K562 (cell line): ENCODE results near the gene NR0B2. TPM values are rescaled to one million over a fixed set of nuclear protein-coding genes. Genes with fewer than 3 reads are reported as not detected.

ENCODE experiments used
- HDAC6 ChIP-seq: IDR thresholded peaks from 2 replicates; pipeline ENCODE4 v1.6.1; 2012; ENCODE audit warnings: low read depth, mild to moderate bottlenecking, control low read depth, inconsistent platforms, low read length, moderate library complexity
- MEIS2 ChIP-seq: fragments of 450-650 bp; IDR thresholded peaks from 2 replicates; pipeline ENCODE4 v1.6.1; 2014; ENCODE audit warnings: mild to moderate bottlenecking; ENCODE audit not compliant: partially characterized antibody
- NCOA4 ChIP-seq: fragments of 450-650 bp; IDR thresholded peaks from 2 replicates; pipeline ENCODE4 v1.6.1; 2018; ENCODE audit warnings: mild to moderate bottlenecking; ENCODE audit not compliant: partially characterized antibody
- ZKSCAN8 ChIP-seq: fragments of 200-800 bp; sonication (Bioruptor generic); IDR thresholded peaks from 2 replicates; pipeline ENCODE4 v1.6.1; 2016; ENCODE audit warnings: missing genetic modification characterization, missing compliant biosample characterization
- polyA plus RNA-seq, 8 experiments: library from polyadenylated mRNA; depleted of rRNA in 4 of 8; stranded (reverse) in 5 of 8; unstranded in 3 of 8; fragments of >200 nt; fragmentation: Nextera tagmentation in 2 of 8; fragmentation: Illumina TruSeq in 1 of 8; extraction: Ambion mirVana in 2 of 8; extraction: Trizol in 1 of 8; gene quantifications; 2 replicates each; pipeline versions ENCODE4 v1.2.1 to v1.2.3, GENCODE V29; 2011 to 2014; ENCODE audit warnings: inconsistent platforms in 1 of 8, missing spikeins in 1 of 8
- total RNA-seq, 7 experiments: library from RNA; depleted of rRNA in 6 of 7; stranded (reverse); fragments of >200 nt in 6 of 7; fragmentation: Illumina TruSeq in 2 of 7; extraction: Trizol in 2 of 7; gene quantifications; 2 replicates each; pipeline versions ENCODE4 v1.2.1 to v1.2.3, GENCODE V29; 2011 to 2021; ENCODE audit warnings: low replicate concordance in 1 of 7
- TF ChIP-seq, protein P1 (sequence below): conservative IDR thresholded peaks from 2 replicates; pipeline ENCODE4 v1.6.1; 2011; ENCODE audit warnings: low read depth, mild to moderate bottlenecking, low read length; ENCODE audit not compliant: control insufficient read depth
- TF ChIP-seq, protein P2 (sequence below): fragments of 200-800 bp; sonication (Bioruptor generic); IDR thresholded peaks from 2 replicates; pipeline ENCODE4 v1.6.1; 2017; ENCODE audit warnings: missing genetic modification characterization, missing compliant biosample characterization
- TF ChIP-seq, protein P3 (sequence below), 2 experiments: IDR thresholded peaks in 1 of 2; conservative IDR thresholded peaks in 1 of 2; 2 replicates each; pipeline ENCODE4 v1.6.1; 2016; ENCODE audit warnings: low read depth in 2 of 2, mild to moderate bottlenecking in 1 of 2, missing compliant biosample characterization in 1 of 2, missing genetic modification characterization in 1 of 2, moderate library complexity in 1 of 2
- TF ChIP-seq, protein P4 (sequence below): sonication (generic); formaldehyde crosslinking; IDR thresholded peaks from 2 replicates; pipeline ENCODE4 v1.8.1; 2023; ENCODE audit warnings: mild to moderate bottlenecking, missing genetic modification reagents
- TF ChIP-seq, protein P5 (sequence below): fragments of 450-650 bp; IDR thresholded peaks from 2 replicates; pipeline ENCODE4 v1.7.1; 2018; ENCODE audit warnings: mild to moderate bottlenecking, low read depth; ENCODE audit not compliant: partially characterized antibody
- TF ChIP-seq, protein P6 (sequence below): fragments of 200-400 bp; formaldehyde crosslinking; IDR thresholded peaks from 2 replicates; pipeline ENCODE4 v1.6.1; 2017; ENCODE audit warnings: mild to moderate bottlenecking, low read depth, low read length, moderate library complexity
- TF ChIP-seq, protein P7 (sequence below): fragments of 450-650 bp; IDR thresholded peaks from 2 replicates; pipeline ENCODE4 v1.6.1; 2016

Gene NR0B2
- total and polyA plus RNA-seq, 9 of the 15 experiments (the other 6 are each of a cell fraction or from before 2014, with no cell fraction given) = not detected

DNA sequence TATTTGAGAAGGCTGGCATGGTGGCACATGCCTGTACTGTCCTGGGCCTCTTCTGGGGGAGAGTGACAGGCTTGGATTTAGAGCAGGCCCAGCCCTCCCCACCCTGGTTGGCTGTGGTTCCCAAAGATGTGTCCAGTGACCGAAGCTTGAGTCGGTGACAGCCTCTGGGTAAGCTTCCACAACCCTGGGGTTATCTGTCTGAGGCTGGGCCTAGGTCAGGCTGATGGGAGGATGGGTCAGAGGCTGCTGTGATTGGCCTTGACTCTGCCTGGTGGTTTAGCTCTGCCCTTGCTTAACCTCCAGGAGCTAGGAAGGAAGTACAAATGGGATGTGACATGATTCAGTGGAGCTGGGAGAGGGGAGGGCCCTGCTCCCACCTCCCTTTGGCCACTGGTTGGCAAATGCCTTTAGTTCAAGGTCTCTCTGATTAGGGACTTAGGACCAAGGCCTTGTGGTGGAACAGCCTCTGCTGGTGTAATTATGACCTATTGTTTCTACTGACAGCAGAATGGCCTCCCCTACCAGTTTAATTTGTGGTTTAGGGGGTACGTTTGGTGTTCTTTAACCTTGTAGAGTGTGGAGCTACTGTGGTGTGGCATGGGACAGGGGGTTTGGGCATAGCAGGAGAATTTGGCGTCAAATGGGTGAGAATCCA is 24.4 kb upstream of the NR0B2 start (continued):
- TF ChIP-seq, protein P1, sequence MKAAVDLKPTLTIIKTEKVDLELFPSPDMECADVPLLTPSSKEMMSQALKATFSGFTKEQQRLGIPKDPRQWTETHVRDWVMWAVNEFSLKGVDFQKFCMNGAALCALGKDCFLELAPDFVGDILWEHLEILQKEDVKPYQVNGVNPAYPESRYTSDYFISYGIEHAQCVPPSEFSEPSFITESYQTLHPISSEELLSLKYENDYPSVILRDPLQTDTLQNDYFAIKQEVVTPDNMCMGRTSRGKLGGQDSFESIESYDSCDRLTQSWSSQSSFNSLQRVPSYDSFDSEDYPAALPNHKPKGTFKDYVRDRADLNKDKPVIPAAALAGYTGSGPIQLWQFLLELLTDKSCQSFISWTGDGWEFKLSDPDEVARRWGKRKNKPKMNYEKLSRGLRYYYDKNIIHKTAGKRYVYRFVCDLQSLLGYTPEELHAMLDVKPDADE = 0 out of 2 replicates have a peak, but pooled peaks have one; percentile 17
- TF ChIP-seq, protein P2, sequence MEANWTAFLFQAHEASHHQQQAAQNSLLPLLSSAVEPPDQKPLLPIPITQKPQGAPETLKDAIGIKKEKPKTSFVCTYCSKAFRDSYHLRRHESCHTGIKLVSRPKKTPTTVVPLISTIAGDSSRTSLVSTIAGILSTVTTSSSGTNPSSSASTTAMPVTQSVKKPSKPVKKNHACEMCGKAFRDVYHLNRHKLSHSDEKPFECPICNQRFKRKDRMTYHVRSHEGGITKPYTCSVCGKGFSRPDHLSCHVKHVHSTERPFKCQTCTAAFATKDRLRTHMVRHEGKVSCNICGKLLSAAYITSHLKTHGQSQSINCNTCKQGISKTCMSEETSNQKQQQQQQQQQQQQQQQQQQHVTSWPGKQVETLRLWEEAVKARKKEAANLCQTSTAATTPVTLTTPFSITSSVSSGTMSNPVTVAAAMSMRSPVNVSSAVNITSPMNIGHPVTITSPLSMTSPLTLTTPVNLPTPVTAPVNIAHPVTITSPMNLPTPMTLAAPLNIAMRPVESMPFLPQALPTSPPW (CRISPR knock-in tag) = peak; percentile 39
- TF ChIP-seq NCOA4 (no peak), MEIS2 (peak; percentile 10), ZKSCAN8 (no peak), HDAC6 (no peak)
- TF ChIP-seq, protein P3, sequence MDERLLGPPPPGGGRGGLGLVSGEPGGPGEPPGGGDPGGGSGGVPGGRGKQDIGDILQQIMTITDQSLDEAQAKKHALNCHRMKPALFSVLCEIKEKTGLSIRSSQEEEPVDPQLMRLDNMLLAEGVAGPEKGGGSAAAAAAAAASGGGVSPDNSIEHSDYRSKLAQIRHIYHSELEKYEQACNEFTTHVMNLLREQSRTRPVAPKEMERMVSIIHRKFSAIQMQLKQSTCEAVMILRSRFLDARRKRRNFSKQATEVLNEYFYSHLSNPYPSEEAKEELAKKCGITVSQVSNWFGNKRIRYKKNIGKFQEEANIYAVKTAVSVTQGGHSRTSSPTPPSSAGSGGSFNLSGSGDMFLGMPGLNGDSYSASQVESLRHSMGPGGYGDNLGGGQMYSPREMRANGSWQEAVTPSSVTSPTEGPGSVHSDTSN (CRISPR knock-in tag; IDR thresholded peaks at IDR 0.05; ENCODE audit: low read depth) = no peak
- TF ChIP-seq, protein P3 (tag; conservative IDR thresholded peaks at IDR 0.05; ENCODE audit: low read depth) = no peak; the same call in 1 of the 2 replicates
- TF ChIP-seq, protein P4, sequence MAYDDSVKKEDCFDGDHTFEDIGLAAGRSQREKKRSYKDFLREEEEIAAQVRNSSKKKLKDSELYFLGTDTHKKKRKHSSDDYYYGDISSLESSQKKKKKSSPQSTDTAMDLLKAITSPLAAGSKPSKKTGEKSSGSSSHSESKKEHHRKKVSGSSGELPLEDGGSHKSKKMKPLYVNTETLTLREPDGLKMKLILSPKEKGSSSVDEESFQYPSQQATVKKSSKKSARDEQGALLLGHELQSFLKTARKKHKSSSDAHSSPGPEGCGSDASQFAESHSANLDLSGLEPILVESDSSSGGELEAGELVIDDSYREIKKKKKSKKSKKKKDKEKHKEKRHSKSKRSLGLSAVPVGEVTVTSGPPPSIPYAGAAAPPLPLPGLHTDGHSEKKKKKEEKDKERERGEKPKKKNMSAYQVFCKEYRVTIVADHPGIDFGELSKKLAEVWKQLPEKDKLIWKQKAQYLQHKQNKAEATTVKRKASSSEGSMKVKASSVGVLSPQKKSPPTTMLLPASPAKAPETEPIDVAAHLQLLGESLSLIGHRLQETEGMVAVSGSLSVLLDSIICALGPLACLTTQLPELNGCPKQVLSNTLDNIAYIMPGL = no peak
- TF ChIP-seq, protein P5, sequence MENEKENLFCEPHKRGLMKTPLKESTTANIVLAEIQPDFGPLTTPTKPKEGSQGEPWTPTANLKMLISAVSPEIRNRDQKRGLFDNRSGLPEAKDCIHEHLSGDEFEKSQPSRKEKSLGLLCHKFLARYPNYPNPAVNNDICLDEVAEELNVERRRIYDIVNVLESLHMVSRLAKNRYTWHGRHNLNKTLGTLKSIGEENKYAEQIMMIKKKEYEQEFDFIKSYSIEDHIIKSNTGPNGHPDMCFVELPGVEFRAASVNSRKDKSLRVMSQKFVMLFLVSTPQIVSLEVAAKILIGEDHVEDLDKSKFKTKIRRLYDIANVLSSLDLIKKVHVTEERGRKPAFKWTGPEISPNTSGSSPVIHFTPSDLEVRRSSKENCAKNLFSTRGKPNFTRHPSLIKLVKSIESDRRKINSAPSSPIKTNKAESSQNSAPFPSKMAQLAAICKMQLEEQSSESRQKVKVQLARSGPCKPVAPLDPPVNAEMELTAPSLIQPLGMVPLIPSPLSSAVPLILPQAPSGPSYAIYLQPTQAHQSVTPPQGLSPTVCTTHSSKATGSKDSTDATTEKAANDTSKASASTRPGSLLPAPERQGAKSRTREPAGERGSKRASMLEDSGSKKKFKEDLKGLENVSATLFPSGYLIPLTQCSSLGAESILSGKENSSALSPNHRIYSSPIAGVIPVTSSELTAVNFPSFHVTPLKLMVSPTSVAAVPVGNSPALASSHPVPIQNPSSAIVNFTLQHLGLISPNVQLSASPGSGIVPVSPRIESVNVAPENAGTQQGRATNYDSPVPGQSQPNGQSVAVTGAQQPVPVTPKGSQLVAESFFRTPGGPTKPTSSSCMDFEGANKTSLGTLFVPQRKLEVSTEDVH = no peak
- TF ChIP-seq, protein P6, sequence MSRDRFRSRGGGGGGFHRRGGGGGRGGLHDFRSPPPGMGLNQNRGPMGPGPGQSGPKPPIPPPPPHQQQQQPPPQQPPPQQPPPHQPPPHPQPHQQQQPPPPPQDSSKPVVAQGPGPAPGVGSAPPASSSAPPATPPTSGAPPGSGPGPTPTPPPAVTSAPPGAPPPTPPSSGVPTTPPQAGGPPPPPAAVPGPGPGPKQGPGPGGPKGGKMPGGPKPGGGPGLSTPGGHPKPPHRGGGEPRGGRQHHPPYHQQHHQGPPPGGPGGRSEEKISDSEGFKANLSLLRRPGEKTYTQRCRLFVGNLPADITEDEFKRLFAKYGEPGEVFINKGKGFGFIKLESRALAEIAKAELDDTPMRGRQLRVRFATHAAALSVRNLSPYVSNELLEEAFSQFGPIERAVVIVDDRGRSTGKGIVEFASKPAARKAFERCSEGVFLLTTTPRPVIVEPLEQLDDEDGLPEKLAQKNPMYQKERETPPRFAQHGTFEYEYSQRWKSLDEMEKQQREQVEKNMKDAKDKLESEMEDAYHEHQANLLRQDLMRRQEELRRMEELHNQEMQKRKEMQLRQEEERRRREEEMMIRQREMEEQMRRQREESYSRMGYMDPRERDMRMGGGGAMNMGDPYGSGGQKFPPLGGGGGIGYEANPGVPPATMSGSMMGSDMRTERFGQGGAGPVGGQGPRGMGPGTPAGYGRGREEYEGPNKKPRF = no peak
- TF ChIP-seq, protein P7, sequence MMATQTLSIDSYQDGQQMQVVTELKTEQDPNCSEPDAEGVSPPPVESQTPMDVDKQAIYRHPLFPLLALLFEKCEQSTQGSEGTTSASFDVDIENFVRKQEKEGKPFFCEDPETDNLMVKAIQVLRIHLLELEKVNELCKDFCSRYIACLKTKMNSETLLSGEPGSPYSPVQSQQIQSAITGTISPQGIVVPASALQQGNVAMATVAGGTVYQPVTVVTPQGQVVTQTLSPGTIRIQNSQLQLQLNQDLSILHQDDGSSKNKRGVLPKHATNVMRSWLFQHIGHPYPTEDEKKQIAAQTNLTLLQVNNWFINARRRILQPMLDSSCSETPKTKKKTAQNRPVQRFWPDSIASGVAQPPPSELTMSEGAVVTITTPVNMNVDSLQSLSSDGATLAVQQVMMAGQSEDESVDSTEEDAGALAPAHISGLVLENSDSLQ = peak; percentile 31; the same call in 1 of the 2 replicates
